Vagina (tissue), 2 donors: Measurements from ENCODE around the gene RARA.

Experiments used
- POLR2A ChIP-seq, 2 donors: fragments of 450-650 bp; IDR thresholded peaks; one replicate each; pipeline ENCODE4 v1.6.1; 2017; ENCODE audit warnings: antibody characterized with exemption in 2 of 2, mild to moderate bottlenecking in 2 of 2, moderate library complexity in 2 of 2
- POLR2AphosphoS5 ChIP-seq, 2 donors: sonication (generic); formaldehyde crosslinking; IDR thresholded peaks; one replicate each; pipeline ENCODE4 v1.9.0; 2017; ENCODE audit warnings: antibody characterized with exemption in 2 of 2, mild to moderate bottlenecking in 2 of 2, low read depth in 1 of 2; ENCODE audit not compliant: insufficient read depth in 1 of 2
- TF ChIP-seq, protein P1 (sequence below), 3 experiments: fragments of 450-650 bp in 2 of 3; fragments of 200-600 bp in 1 of 3; sonication (generic) in 1 of 3; IDR thresholded peaks; one replicate each; pipeline ENCODE4 v1.5.1; 2017 to 2019; ENCODE audit warnings: antibody characterized with exemption in 3 of 3, mild to moderate bottlenecking in 2 of 3, moderate library complexity in 2 of 3

GRCh38 chr17:40284085-40284713, 24.8 kb upstream of the RARA start:
- TF ChIP-seq, protein P1, sequence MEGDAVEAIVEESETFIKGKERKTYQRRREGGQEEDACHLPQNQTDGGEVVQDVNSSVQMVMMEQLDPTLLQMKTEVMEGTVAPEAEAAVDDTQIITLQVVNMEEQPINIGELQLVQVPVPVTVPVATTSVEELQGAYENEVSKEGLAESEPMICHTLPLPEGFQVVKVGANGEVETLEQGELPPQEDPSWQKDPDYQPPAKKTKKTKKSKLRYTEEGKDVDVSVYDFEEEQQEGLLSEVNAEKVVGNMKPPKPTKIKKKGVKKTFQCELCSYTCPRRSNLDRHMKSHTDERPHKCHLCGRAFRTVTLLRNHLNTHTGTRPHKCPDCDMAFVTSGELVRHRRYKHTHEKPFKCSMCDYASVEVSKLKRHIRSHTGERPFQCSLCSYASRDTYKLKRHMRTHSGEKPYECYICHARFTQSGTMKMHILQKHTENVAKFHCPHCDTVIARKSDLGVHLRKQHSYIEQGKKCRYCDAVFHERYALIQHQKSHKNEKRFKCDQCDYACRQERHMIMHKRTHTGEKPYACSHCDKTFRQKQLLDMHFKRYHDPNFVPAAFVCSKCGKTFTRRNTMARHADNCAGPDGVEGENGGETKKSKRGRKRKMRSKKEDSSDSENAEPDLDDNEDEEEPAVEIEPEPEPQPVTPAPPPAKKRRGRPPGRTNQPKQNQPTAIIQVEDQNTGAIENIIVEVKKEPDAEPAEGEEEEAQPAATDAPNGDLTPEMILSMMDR (IDR thresholded peaks at IDR 0.05): no peak
- TF ChIP-seq POLR2A (IDR thresholded peaks at IDR 0.05) (no peak), POLR2AphosphoS5 (IDR thresholded peaks at IDR 0.05; ENCODE audit: insufficient read depth in 1 of 2, low read depth in 1 of 2) (peak in 1 of 2 donors; percentile 6)
